Measurements from ENCODE around the gene PDE1A.

The PDE1A gene

GRCh38 chr2:182229297-182229696 lies 197.5 kb downstream of the PDE1A start:
- no peak for TF ChIP-seq CTCF (IDR thresholded peaks at IDR 0.05; ENCODE audit: control insufficient read depth, extremely low read depth, insufficient read depth)
- DNase-seq (ENCODE audit: low read depth): no peak
- H3K4me3 ChIP-seq (ENCODE audit: low read depth, low read length): no peak overlapping the region

GRCh38 chr2:182228741-182229140 lies 198.1 kb downstream of the PDE1A start:
- no peak overlapping the region for H3K4me3 ChIP-seq (ENCODE audit: low read depth, low read length)
- no peak for DNase-seq (ENCODE audit: low read depth)
- no peak for TF ChIP-seq CTCF (IDR thresholded peaks at IDR 0.05; ENCODE audit: control insufficient read depth, extremely low read depth, insufficient read depth)

GRCh38 chr2:182228073-182228473 lies 198.8 kb downstream of the PDE1A start:
- TF ChIP-seq CTCF (IDR thresholded peaks at IDR 0.05; ENCODE audit: control insufficient read depth, extremely low read depth, insufficient read depth): no peak
- H3K4me3 ChIP-seq (ENCODE audit: low read depth, low read length): no peak overlapping the region
- DNase-seq (ENCODE audit: low read depth): no peak

GRCh38 chr2:182226807-182227206 lies 200.0 kb downstream of the PDE1A start:
- no peak for DNase-seq (ENCODE audit: low read depth)
- TF ChIP-seq CTCF (IDR thresholded peaks at IDR 0.05; ENCODE audit: control insufficient read depth, extremely low read depth, insufficient read depth): no peak

GRCh38 chr2:182224669-182225068 lies 202.2 kb downstream of the PDE1A start:
- no peak for DNase-seq (ENCODE audit: low read depth)
- H3K4me3 ChIP-seq (ENCODE audit: low read depth, low read length): no peak overlapping the region
- no peak for TF ChIP-seq CTCF (IDR thresholded peaks at IDR 0.05; ENCODE audit: control insufficient read depth, extremely low read depth, insufficient read depth)

More at GRCh38 chr2:182226807-182227206, 200.0 kb downstream of the PDE1A start:
- no peak overlapping the region for H3K4me3 ChIP-seq (ENCODE audit: low read depth, low read length)

GRCh38 chr2:182220998-182221397 lies 205.8 kb downstream of the PDE1A start:
- DNase-seq (ENCODE audit: low read depth): no peak
- H3K4me3 ChIP-seq (ENCODE audit: low read depth, low read length): no peak overlapping the region
- TF ChIP-seq CTCF (IDR thresholded peaks at IDR 0.05; ENCODE audit: control insufficient read depth, extremely low read depth, insufficient read depth): no peak

GRCh38 chr2:182220335-182220734 lies 206.5 kb downstream of the PDE1A start:
- no peak for DNase-seq (ENCODE audit: low read depth)
- H3K4me3 ChIP-seq (ENCODE audit: low read depth, low read length): no peak overlapping the region
- TF ChIP-seq CTCF (IDR thresholded peaks at IDR 0.05; ENCODE audit: control insufficient read depth, extremely low read depth, insufficient read depth): no peak

All from LNCaP clone FGC (cell line).